ENCODE data around the gene CSF1R. TPM values are rescaled to one million over a fixed set of nuclear protein-coding genes. Genes with fewer than 3 reads are reported as not detected.
A peak's percentile ranks its signal among the peaks of the same experiment; 100 is the strongest.

The CSF1R gene
- total and polyA plus RNA-seq, 7 donors = 1.2 to 20.0 (median 4.2) TPM

DNA sequence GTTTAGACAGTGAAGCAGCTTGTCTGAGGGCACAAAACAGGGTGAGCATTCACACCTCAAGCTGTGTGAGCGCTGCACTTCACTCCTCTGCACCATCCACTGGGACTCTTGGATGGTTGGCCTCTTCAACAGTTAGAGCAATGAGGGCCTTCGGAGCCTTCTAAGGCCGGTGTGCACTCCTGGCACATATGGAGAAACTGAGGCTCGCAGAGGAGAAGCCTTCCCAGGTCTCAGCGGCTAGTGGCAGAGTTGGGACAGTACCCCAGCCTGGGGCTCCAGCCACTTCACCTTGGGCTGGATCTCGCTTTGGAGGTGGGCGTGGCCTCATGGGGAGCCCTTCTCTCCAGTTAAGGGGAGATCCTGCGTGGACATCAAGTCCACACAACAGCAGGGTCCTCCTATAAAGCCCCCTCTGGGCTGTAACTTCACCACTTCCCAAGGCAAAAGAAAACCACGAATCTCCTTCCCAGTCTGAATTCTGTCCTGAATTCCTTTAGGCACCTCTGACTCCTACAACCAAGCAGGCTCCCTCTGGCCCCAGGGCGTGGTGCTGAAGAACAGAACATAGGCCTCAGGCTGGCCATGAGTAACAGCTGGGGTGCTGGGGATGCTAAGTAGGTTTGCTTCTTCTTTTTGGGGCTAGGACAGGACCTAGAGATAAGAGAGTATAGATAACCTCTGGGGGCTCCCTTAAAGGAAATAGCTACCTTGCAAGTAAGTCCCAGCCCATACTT is 30.5 kb upstream of the CSF1R start:
- TF ChIP-seq, protein P1, sequence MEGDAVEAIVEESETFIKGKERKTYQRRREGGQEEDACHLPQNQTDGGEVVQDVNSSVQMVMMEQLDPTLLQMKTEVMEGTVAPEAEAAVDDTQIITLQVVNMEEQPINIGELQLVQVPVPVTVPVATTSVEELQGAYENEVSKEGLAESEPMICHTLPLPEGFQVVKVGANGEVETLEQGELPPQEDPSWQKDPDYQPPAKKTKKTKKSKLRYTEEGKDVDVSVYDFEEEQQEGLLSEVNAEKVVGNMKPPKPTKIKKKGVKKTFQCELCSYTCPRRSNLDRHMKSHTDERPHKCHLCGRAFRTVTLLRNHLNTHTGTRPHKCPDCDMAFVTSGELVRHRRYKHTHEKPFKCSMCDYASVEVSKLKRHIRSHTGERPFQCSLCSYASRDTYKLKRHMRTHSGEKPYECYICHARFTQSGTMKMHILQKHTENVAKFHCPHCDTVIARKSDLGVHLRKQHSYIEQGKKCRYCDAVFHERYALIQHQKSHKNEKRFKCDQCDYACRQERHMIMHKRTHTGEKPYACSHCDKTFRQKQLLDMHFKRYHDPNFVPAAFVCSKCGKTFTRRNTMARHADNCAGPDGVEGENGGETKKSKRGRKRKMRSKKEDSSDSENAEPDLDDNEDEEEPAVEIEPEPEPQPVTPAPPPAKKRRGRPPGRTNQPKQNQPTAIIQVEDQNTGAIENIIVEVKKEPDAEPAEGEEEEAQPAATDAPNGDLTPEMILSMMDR (IDR thresholded peaks at IDR 0.05) = no peak
- intact Hi-C loops (cut with DNase I) = no loop called here
- H3K36me3 ChIP-seq (ENCODE audit: insufficient read depth in 1 of 2, low read depth in 1 of 2) = peaks cover 0 to 4% of the 10 kb centered on the region in 2 donors
- no peaks in the 10 kb centered on the region for H3K9me3 ChIP-seq
- H3K27me3 ChIP-seq (ENCODE audit: insufficient read depth in 3 of 3, low read length in 2 of 3) = no peaks in the 10 kb centered on the region
- ATAC-seq = no peak
- H3K4me1 ChIP-seq = no peaks in the 10 kb centered on the region
- WGBS, 3 donors = 87 to 93% (median 90%) methylated on average over 10 of the region's 10 CpGs
- no peak overlapping the region for H3K27ac ChIP-seq
- no peak for DNase-seq
- H3K4me3 ChIP-seq = no peak overlapping the region

DNA sequence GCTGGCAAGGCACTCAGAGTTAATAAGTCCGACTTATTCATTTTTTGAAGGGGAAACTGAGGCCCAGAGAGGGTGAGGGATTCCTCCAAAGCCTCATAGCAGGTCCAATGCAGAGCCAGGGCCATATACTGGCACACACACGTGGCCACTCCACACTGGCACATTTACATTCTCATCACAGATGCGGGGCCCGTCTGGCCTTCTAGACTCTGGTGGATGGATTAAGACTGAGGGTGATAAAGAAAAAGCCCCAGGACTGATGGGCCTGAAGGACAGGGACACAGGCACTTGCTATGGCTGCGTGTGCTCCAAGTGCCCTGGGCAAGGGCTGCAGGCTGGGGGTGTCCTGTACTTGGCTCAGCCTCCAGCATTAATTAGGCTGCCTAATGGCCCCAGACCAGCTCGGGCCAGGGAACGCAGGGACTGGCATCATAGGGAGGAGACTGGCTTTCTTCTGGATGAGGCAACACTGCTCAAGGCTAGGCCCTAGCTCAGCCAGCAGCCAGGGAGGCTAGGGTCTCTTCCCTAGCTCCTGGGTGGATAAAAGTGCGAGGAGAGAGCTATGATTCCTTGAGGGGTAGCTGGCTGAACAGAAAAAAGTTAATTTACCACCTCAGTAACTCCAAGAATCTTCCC is 28.5 kb upstream of the CSF1R start:
- intact Hi-C loops (cut with DNase I) = no loop called here
- no peak for ATAC-seq
- Histone ChIP-seq H3K4me1 (no peaks in the 10 kb centered on the region), H3K27ac (no peak overlapping the region), H3K36me3 (ENCODE audit: insufficient read depth in 1 of 2, low read depth in 1 of 2) (peaks cover 0 to 4% of the 10 kb centered on the region in 2 donors), H3K27me3 (ENCODE audit: insufficient read depth in 3 of 3, low read length in 2 of 3) (no peaks in the 10 kb centered on the region), H3K9me3 (no peaks in the 10 kb centered on the region), H3K4me3 (no peak overlapping the region)
- TF ChIP-seq, protein P1 (IDR thresholded peaks at IDR 0.05) = no peak
- DNase-seq = no peak
- 75 to 86% (median 82%) methylated on average over 8 of the region's 8 CpGs for WGBS, 3 donors

DNA sequence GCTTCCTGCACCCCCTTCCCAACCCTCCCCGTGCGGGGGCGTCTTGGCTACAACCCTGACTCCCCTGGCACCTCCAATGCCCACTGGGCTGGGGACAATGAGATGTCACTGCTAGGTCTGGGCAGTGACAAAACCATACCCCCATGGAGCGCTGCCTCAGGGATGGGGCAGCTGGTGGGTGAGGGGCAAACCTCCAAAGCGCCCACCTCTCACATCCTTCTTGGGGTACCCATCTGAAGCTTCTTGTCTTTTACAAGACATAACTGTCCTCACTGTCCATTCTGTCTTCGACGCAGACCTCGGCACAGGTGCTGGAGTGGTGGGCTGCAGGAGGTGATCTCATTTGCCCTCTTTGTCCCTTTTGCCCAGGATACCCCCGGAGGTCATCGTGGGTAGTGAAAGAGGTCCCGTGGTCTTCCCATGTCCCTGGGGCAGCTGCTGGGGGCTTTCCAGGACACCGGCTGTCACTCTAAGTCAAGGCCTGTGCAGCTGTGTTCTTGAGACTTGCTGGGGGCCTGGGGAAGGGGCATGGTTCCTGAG is 27.8 kb upstream of the CSF1R start:
- H3K27ac ChIP-seq = no peak overlapping the region
- intact Hi-C loops (cut with DNase I) = no loop called here
- H3K9me3 ChIP-seq = no peaks in the 10 kb centered on the region
- H3K4me3 ChIP-seq = no peak overlapping the region
- ATAC-seq (no peak), DNase-seq (no peak)
- no peaks in the 10 kb centered on the region for H3K4me1 ChIP-seq
- 77 to 83% (median 80%) methylated on average over 12 of the region's 12 CpGs for WGBS, 3 donors
- peaks cover 0 to 4% of the 10 kb centered on the region in 2 donors for H3K36me3 ChIP-seq (ENCODE audit: insufficient read depth in 1 of 2, low read depth in 1 of 2)
- TF ChIP-seq, protein P1 (IDR thresholded peaks at IDR 0.05) = no peak
- H3K27me3 ChIP-seq (ENCODE audit: insufficient read depth in 3 of 3, low read length in 2 of 3) = no peaks in the 10 kb centered on the region

DNA sequence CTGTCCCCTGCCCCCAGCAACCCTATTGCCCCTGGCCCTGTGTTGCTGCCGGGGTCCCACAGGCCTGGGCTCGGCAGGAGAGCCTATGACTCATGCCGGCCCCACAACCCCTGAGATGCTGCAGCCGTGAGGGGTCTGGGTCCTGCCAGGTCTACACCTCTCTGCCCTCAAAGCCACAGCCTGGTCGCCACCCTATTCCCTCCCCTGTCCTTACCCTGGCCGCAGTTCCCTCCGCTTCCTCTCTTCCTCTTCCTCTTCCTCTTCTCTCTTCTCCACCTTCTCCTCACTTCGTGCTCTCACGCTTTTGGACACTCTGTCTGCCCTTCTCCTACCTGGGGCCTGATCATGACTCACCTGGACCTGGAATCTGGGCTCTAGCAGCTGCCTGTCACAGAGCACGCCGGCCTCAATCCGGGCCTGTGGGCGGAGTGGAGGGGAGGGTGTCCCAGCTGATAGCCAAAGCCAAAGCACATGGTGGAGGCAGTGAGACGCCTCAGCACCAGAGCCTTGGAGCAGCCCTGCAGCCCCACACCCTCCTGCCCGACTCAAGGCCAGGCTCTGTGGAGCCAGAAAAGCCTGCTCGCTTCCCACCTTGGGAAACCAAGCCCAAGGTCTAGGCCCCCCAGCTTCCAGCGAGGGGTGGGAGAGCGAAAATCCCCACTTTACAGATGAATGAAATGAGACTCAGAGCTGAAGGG is 26.8 kb upstream of the CSF1R start:
- DNase-seq = no peak
- intact Hi-C loops (cut with DNase I) = no loop called here

More for the DNA sequence above, 26.8 kb upstream of the CSF1R start:
- Histone ChIP-seq H3K27me3 (ENCODE audit: insufficient read depth in 3 of 3, low read length in 2 of 3) (no peaks in the 10 kb centered on the region), H3K4me3 (no peak overlapping the region), H3K4me1 (no peaks in the 10 kb centered on the region), H3K9me3 (no peaks in the 10 kb centered on the region), H3K36me3 (ENCODE audit: insufficient read depth in 1 of 2, low read depth in 1 of 2) (peaks cover 0 to 4% of the 10 kb centered on the region in 2 donors), H3K27ac (peak overlapping the region; percentile 36)
- 75 to 76% (median 75%) methylated on average over 18 of the region's 18 CpGs for WGBS, 3 donors
- ATAC-seq = peak in 3 of 4 donors; percentile 22 to 42 (median 41)
- TF ChIP-seq, protein P1 (IDR thresholded peaks at IDR 0.05) = no peak

All from psoas muscle (tissue), 8 donors.